GM12873 (cell line): ENCODE data around the gene TMEM132C.

ENCODE experiments used
- CTCF ChIP-seq: IDR thresholded peaks from 2 replicates; pipeline ENCODE4 v1.5.1; 2012; ENCODE audit warnings: low read depth, mild to moderate bottlenecking, moderate library complexity, low read length, control low read depth; ENCODE audit not compliant: insufficient read depth; ENCODE audit errors: missing control alignments

The TMEM132C gene

GRCh38 chr12:128664501-128664900, 397.5 kb downstream of the TMEM132C start:
- no peak for TF ChIP-seq CTCF

- TF ChIP-seq CTCF, result no peak
Observed at GRCh38 chr12:128667193-128667592, 400.2 kb downstream of the TMEM132C start.

- peak; percentile 24 for TF ChIP-seq CTCF
Observed at GRCh38 chr12:128671528-128672042, 404.6 kb downstream of the TMEM132C start.

GRCh38 chr12:128672428-128672827, 405.5 kb downstream of the TMEM132C start:
- TF ChIP-seq CTCF, result no peak

GRCh38 chr12:128672893-128673292, 405.9 kb downstream of the TMEM132C start:
- TF ChIP-seq CTCF, result no peak

GRCh38 chr12:128675576-128675975, 408.6 kb downstream of the TMEM132C start:
- TF ChIP-seq CTCF, result no peak

- no peak for TF ChIP-seq CTCF
Observed at GRCh38 chr12:128680555-128680954, 413.6 kb downstream of the TMEM132C start.
